Esophagus squamous epithelium (tissue), 5 donors: ENCODE data around the gene DENND1B. TPM values are rescaled to one million over a fixed set of nuclear protein-coding genes. Genes with fewer than 3 reads are reported as not detected.

ENCODE experiments used
- DNase-seq: peaks from one replicate; lab custom pipeline; 2025; lab: John Stamatoyannopoulos, UW
- H3K27ac ChIP-seq, 4 donors: fragments of 200-600 bp; sonication (generic); one replicate each; pipeline ENCODE4 v1.5.1; 2016 to 2019; ENCODE audit warnings: mild to moderate bottlenecking in 1 of 4
- H3K27me3 ChIP-seq, 4 donors: fragments of 200-600 bp; sonication (generic); 1 replicate in 3 of 4; 2 replicates in 1 of 4; pipeline versions ENCODE4 v1.5.1 to v1.6.0; 2017 to 2021; ENCODE audit warnings: antibody characterized with exemption in 1 of 4
- H3K36me3 ChIP-seq, 3 donors: fragments of 200-600 bp; sonication (generic); one replicate each; pipeline ENCODE4 v1.5.1; 2016 to 2019
- H3K4me1 ChIP-seq, 3 donors: fragments of 200-600 bp; sonication (generic); one replicate each; pipeline ENCODE4 v1.5.1; 2017 to 2019
- H3K4me3 ChIP-seq, 4 donors: fragments of 200-600 bp; sonication (generic); 1 replicate in 3 of 4; 2 replicates in 1 of 4; pipeline ENCODE4 v1.5.1; 2016 to 2019; ENCODE audit warnings: mild to moderate bottlenecking in 2 of 4, moderate library complexity in 1 of 4
- H3K9me3 ChIP-seq, 3 donors: fragments of 200-600 bp; sonication (generic); one replicate each; pipeline ENCODE4 v1.5.1; 2016 to 2019
- CTCF ChIP-seq, 6 experiments: fragments of 450-650 bp in 4 of 6; fragments of 200-600 bp in 2 of 6; sonication (generic) in 2 of 6; IDR thresholded peaks; one replicate each; pipeline ENCODE4 v1.5.1; 2016 to 2019; ENCODE audit warnings: antibody characterized with exemption in 6 of 6, mild to moderate bottlenecking in 4 of 6, moderate library complexity in 4 of 6
- POLR2A ChIP-seq, 4 donors: fragments of 450-650 bp; IDR thresholded peaks; one replicate each; pipeline ENCODE4 v1.6.1; 2017; ENCODE audit warnings: antibody characterized with exemption in 4 of 4, mild to moderate bottlenecking in 4 of 4, moderate library complexity in 3 of 4
- WGBS, 2 donors: methylation state at CpG; one replicate each; pipeline ENCODE4 v1.1.5; 2018; 5-methylcytosine and 5-hydroxymethylcytosine counted together
- intact Hi-C: fragments of 100-400 bp; cut with DNase I; formaldehyde crosslinking; loops from one replicate; pipeline ENCODE4 v1.15.0; 2022
- total RNA-seq, 4 donors: library from RNA; depleted of rRNA; stranded (reverse); fragments of >200 nt; gene quantifications; one replicate each; pipeline ENCODE4 v1.1.0, GENCODE V29; 2016
- donor health status: DM: yes; HTN: yes; CAD: no.

The DENND1B gene
- total RNA-seq, 4 donors from 2014 or later, result 13.6 to 25.5 (median 18.2) TPM

GRCh38 chr1:197736685-197737084 is 38.6 kb downstream of the DENND1B start:
- Histone ChIP-seq H3K9me3 (no peaks in the 10 kb centered on the region), H3K4me1 (peaks cover 0 to 5% (median 0%) of the 10 kb centered on the region in 3 donors)
- WGBS, 2 donors, result 19 to 25% methylated on average over 1 of the region's 1 CpG

GRCh38 chr1:197735461-197735860 is 39.8 kb downstream of the DENND1B start:
- 90 to 95% methylated on average over 16 of the region's 16 CpGs for WGBS, 2 donors
- intact Hi-C loops, result no loop called here
- no peak for DNase-seq
- Histone ChIP-seq H3K27ac (no peak overlapping the region), H3K4me3 (no peak overlapping the region), H3K4me1 (peaks cover 0 to 5% (median 0%) of the 10 kb centered on the region in 3 donors), H3K36me3 (no peaks in the 10 kb centered on the region), H3K27me3 (no peaks in the 10 kb centered on the region), H3K9me3 (no peaks in the 10 kb centered on the region)
- TF ChIP-seq POLR2A (IDR thresholded peaks at IDR 0.05), result no peak
- TF ChIP-seq CTCF (IDR thresholded peaks at IDR 0.05), result no peak

More at GRCh38 chr1:197736685-197737084, 38.6 kb downstream of the DENND1B start:
- H3K27me3 ChIP-seq, result no peaks in the 10 kb centered on the region
- H3K27ac ChIP-seq, result no peak overlapping the region
- no peak for DNase-seq
- no peak for TF ChIP-seq POLR2A (IDR thresholded peaks at IDR 0.05)
- TF ChIP-seq CTCF (IDR thresholded peaks at IDR 0.05), result no peak
- H3K4me3 ChIP-seq, result no peak overlapping the region
- H3K36me3 ChIP-seq, result no peaks in the 10 kb centered on the region
- intact Hi-C loops, result no loop called here

GRCh38 chr1:197733324-197733723 is 42.0 kb downstream of the DENND1B start:
- DNase-seq, result no peak
- H3K36me3 ChIP-seq, result no peaks in the 10 kb centered on the region
- no peaks in the 10 kb centered on the region for H3K9me3 ChIP-seq
- no peak overlapping the region for H3K27ac ChIP-seq
- no peak overlapping the region for H3K4me3 ChIP-seq
- WGBS, 2 donors, result 54 to 80% methylated on average over 5 of the region's 5 CpGs
- TF ChIP-seq CTCF (IDR thresholded peaks at IDR 0.05), result no peak
- TF ChIP-seq POLR2A (IDR thresholded peaks at IDR 0.05), result no peak
- peaks cover 0 to 5% (median 0%) of the 10 kb centered on the region in 3 donors for H3K4me1 ChIP-seq
- intact Hi-C loops, result no loop called here
- H3K27me3 ChIP-seq, result no peaks in the 10 kb centered on the region

- WGBS, 2 donors, result 67 to 89% methylated on average over 2 of the region's 2 CpGs
- intact Hi-C loops, result no loop called here
- H3K27me3 ChIP-seq, result no peaks in the 10 kb centered on the region
- TF ChIP-seq POLR2A (IDR thresholded peaks at IDR 0.05), result no peak
- TF ChIP-seq CTCF (IDR thresholded peaks at IDR 0.05), result no peak
- H3K9me3 ChIP-seq, result peaks cover 0 to 2% (median 0%) of the 10 kb centered on the region in 3 donors
- DNase-seq, result no peak
- H3K36me3 ChIP-seq, result no peaks in the 10 kb centered on the region
- H3K4me1 ChIP-seq, result peaks cover 0 to 5% (median 0%) of the 10 kb centered on the region in 3 donors
- no peak overlapping the region for H3K4me3 ChIP-seq
- no peak overlapping the region for H3K27ac ChIP-seq
Measured at GRCh38 chr1:197732187-197732586, 43.1 kb downstream of the DENND1B start.

- no peak for TF ChIP-seq POLR2A (IDR thresholded peaks at IDR 0.05)
- no peak for TF ChIP-seq CTCF (IDR thresholded peaks at IDR 0.05)
- 95 to 96% methylated on average over 3 of the region's 3 CpGs for WGBS, 2 donors
- peaks cover 0 to 3% (median 0%) of the 10 kb centered on the region in 3 donors for H3K36me3 ChIP-seq
- no peak for DNase-seq
- H3K27me3 ChIP-seq, result no peaks in the 10 kb centered on the region
- no peak overlapping the region for H3K27ac ChIP-seq
- no peaks in the 10 kb centered on the region for H3K4me1 ChIP-seq
- intact Hi-C loops, result no loop called here
- no peak overlapping the region for H3K4me3 ChIP-seq
- H3K9me3 ChIP-seq, result peaks cover 0 to 5% (median under 1%) of the 10 kb centered on the region in 3 donors
Measured at GRCh38 chr1:197731449-197731848, 43.8 kb downstream of the DENND1B start.
